SK-N-SH (cell line): Measurements from ENCODE around the gene CBX1. TPM values are rescaled to one million over a fixed set of nuclear protein-coding genes. Genes with fewer than 3 reads are reported as not detected.

Experiments
- CTCF ChIA-PET: fragments of 300-600, 350-600 bp; formaldehyde crosslinking; extraction: SDS; loops from one replicate; lab custom pipeline; 2021; lab: Yijun Ruan, JAX
- POLR2A ChIA-PET: fragments of 350-600 bp; sonication (Branson Sonifier 250); formaldehyde crosslinking; extraction: SDS; loops from one replicate; lab custom pipeline; 2020; ENCODE audit warnings: antibody characterized with exemption, inconsistent platforms; lab: Yijun Ruan, JAX
- DNase-seq: peaks from one replicate; pipeline ENCODE4 v3.0.0; 2012
- H2AFZ ChIP-seq: fragments of 200-600 bp; sonication (generic); 2 replicates; pipeline ENCODE4 v1.8.1; 2016; ENCODE audit warnings: antibody characterized with exemption, mild to moderate bottlenecking, low read depth
- H3F3A ChIP-seq: fragments of 200-600 bp; sonication (generic); replicated peaks from 2 replicates; pipeline ENCODE3; 2016; ENCODE audit warnings: antibody characterized with exemption, mild to moderate bottlenecking; ENCODE audit not compliant: insufficient read depth
- H3K27ac ChIP-seq, 2 experiments: fragments of 200-500 bp in 1 of 2; fragments of 200-600 bp in 1 of 2; sonication (Bioruptor generic) in 1 of 2; sonication (generic), shearing (Covaris generic) in 1 of 2; 2 replicates each; pipeline versions ENCODE4 v1.5.1 to v1.6.1; 2014 to 2016; ENCODE audit warnings: low read depth in 2 of 2, inconsistent platforms in 1 of 2, low read length in 1 of 2, mild to moderate bottlenecking in 1 of 2, mixed read lengths in 1 of 2
- H3K27me3 ChIP-seq: fragments of 200-600 bp; sonication (generic), shearing (Covaris generic); 2 replicates; pipeline ENCODE4 v1.6.1; 2016; ENCODE audit warnings: mixed run types; ENCODE audit not compliant: insufficient read depth
- H3K36me3 ChIP-seq, 2 experiments: fragments of 200-500 bp in 1 of 2; fragments of 200-600 bp in 1 of 2; sonication (Bioruptor generic) in 1 of 2; sonication (generic) in 1 of 2; replicated peaks in 1 of 2; 2 replicates each; pipeline versions ENCODE3 to v1.5.1; 2014 to 2016; ENCODE audit warnings: low read length in 1 of 2, mild to moderate bottlenecking in 1 of 2; ENCODE audit not compliant: insufficient read depth in 2 of 2, control insufficient read depth in 1 of 2
- H3K4me1 ChIP-seq, 2 experiments: fragments of 200-500 bp in 1 of 2; fragments of 200-600 bp in 1 of 2; sonication (Bioruptor generic) in 1 of 2; sonication (generic), shearing (Covaris generic) in 1 of 2; 2 replicates each; pipeline versions ENCODE4 v1.5.1 to v1.6.1; 2014 to 2016; ENCODE audit warnings: low read depth in 1 of 2, low read length in 1 of 2, mixed run types in 1 of 2; ENCODE audit not compliant: insufficient read depth in 2 of 2, control insufficient read depth in 1 of 2
- H3K4me2 ChIP-seq: fragments of 200-600 bp; sonication (generic), shearing (Covaris generic); 2 replicates; pipeline ENCODE4 v1.6.1; 2017; ENCODE audit warnings: mixed run types
- H3K4me3 ChIP-seq, 2 experiments: fragments of 200-500 bp in 1 of 2; fragments of 200-600 bp in 1 of 2; sonication (Bioruptor generic) in 1 of 2; sonication (generic), shearing (Covaris generic) in 1 of 2; 2 replicates each; pipeline versions ENCODE4 v1.5.1 to v1.8.1; 2014 to 2016; ENCODE audit warnings: low read depth in 2 of 2, inconsistent platforms in 1 of 2, low read length in 1 of 2, mild to moderate bottlenecking in 1 of 2, mixed read lengths in 1 of 2, moderate library complexity in 1 of 2
- H3K79me2 ChIP-seq: fragments of 200-600 bp; sonication (generic); 2 replicates; pipeline ENCODE4 v1.8.1; 2017; ENCODE audit warnings: mild to moderate bottlenecking; ENCODE audit not compliant: insufficient read depth
- H3K9ac ChIP-seq: fragments of 200-600 bp; sonication (generic); 2 replicates; pipeline ENCODE4 v1.6.1; 2017; ENCODE audit warnings: mixed run types
- H3K9me2 ChIP-seq: fragments of 200-600 bp; sonication (generic); 2 replicates; pipeline ENCODE4 v1.6.1; 2017; ENCODE audit warnings: mixed run types
- H3K9me3 ChIP-seq: fragments of 200-600 bp; sonication (generic); 2 replicates; pipeline ENCODE4 v1.6.1; 2017; ENCODE audit warnings: mixed run types, mild to moderate bottlenecking, moderate library complexity
- H4K20me1 ChIP-seq: fragments of 200-600 bp; sonication (generic); 2 replicates; pipeline ENCODE4 v1.6.1; 2017; ENCODE audit warnings: mild to moderate bottlenecking, mixed run types; ENCODE audit not compliant: insufficient read depth
- EP300 ChIP-seq, 2 experiments: IDR thresholded peaks; 2 replicates each; pipeline versions ENCODE4 v1.4.0 to v1.6.1; 2012; ENCODE audit warnings: borderline replicate concordance in 1 of 2, low read depth in 1 of 2, low read length in 1 of 2
- FOSL2 ChIP-seq: IDR thresholded peaks from 2 replicates; pipeline ENCODE4 v1.4.0; 2012; ENCODE audit warnings: low read depth, mild to moderate bottlenecking, moderate library complexity, borderline replicate concordance
- FOXJ3 ChIP-seq: sonication (generic); formaldehyde crosslinking; IDR thresholded peaks from 2 replicates; pipeline ENCODE4 v1.5.1; 2020; ENCODE audit warnings: mild to moderate bottlenecking, missing genetic modification reagents
- GABPA ChIP-seq: IDR thresholded peaks from 2 replicates; pipeline ENCODE4 v1.4.0; 2012; ENCODE audit warnings: low read depth, mild to moderate bottlenecking
- GATA2 ChIP-seq: sonication (generic); formaldehyde crosslinking; IDR thresholded peaks from 2 replicates; pipeline ENCODE4 v1.5.0; 2020; ENCODE audit warnings: mild to moderate bottlenecking, missing genetic modification reagents
- JUND ChIP-seq: IDR thresholded peaks from 2 replicates; pipeline ENCODE4 v1.4.0; 2012
- MEF2A ChIP-seq: IDR thresholded peaks from 2 replicates; pipeline ENCODE4 v1.4.0; 2012; ENCODE audit warnings: low read depth, borderline replicate concordance
- POLR2AphosphoS5 ChIP-seq: IDR thresholded peaks from 2 replicates; pipeline ENCODE4 v1.6.1; 2012; ENCODE audit warnings: low read depth, low read length
- RCOR1 ChIP-seq: fragments of 150-350 bp; IDR thresholded peaks from 2 replicates; pipeline ENCODE4 v1.6.1; 2017; ENCODE audit warnings: antibody characterized with exemption, low read length
- RXRA ChIP-seq: IDR thresholded peaks from 2 replicates; pipeline ENCODE4 v1.4.0; 2012; ENCODE audit warnings: low read depth, mild to moderate bottlenecking, borderline replicate concordance
- SIN3A ChIP-seq: IDR thresholded peaks from 2 replicates; pipeline ENCODE4 v1.6.1; 2012; ENCODE audit warnings: low read depth, mild to moderate bottlenecking, low read length, moderate library complexity, borderline replicate concordance
- TCF12 ChIP-seq: IDR thresholded peaks from 2 replicates; pipeline ENCODE4 v1.4.0; 2012
- YY1 ChIP-seq: IDR thresholded peaks from 2 replicates; pipeline ENCODE4 v1.4.0; 2012; ENCODE audit warnings: low read depth, mild to moderate bottlenecking
- WGBS: methylation state at CpG from one replicate; pipeline ENCODE4 v1.1.6; 2017; ENCODE audit warnings: low lambda C conversion rate; 5-methylcytosine and 5-hydroxymethylcytosine counted together
- polyA plus RNA-seq, 3 experiments: library from polyadenylated mRNA; depleted of rRNA; stranded (reverse); fragments of >200 nt; gene quantifications; 2 replicates each; pipeline ENCODE4 v1.2.3, GENCODE V29; 2012
- TF ChIP-seq, protein P1 (sequence below): IDR thresholded peaks from 2 replicates; pipeline ENCODE4 v1.4.0; 2012; ENCODE audit warnings: low read depth, borderline replicate concordance
- TF ChIP-seq, protein P2 (sequence below): fragments of 200-600 bp; sonication (generic); IDR thresholded peaks from 2 replicates; pipeline ENCODE4 v1.6.1; 2017; ENCODE audit warnings: antibody characterized with exemption, mild to moderate bottlenecking, moderate library complexity
- TF ChIP-seq, protein P3 (sequence below): IDR thresholded peaks from 2 replicates; pipeline ENCODE4 v1.4.0; 2012; ENCODE audit warnings: low read depth

CBX1 gene
- polyA plus RNA-seq, 1 of the 3 experiments (the other 2 are of a cell fraction), result 102 TPM

DNA sequence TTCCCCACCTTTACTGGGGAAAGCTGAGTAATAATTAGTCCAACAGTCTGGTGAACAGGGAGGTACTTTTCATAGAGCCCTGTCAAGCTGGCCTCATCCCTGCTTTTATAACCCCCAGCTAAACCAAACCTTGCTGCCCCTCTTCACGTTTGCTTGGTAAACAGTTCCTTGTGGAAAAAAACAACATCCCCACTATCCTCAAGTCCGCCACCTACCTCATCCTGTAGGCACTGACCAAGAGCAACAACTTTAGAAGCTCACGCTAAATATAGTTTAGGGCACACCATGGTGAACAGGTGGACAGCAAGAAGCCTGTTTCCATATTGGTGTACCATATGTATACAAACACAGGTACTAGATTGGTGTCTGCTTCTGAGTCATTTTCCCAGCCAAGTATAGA lies 36.6 kb downstream of the CBX1 start:
- no peak overlapping the region for H3K4me3 ChIP-seq
- no peaks in the 10 kb centered on the region for H3K27me3 ChIP-seq
- ChIA-PET POLR2A (interaction anchor here (1.1 to 1.3 kb wide), 2 partner anchors 9 to 17 kb away, joined by 4 read pairs; partner anchors contain the start of gene NFE2L1), CTCF (interaction anchor here (0.7 to 44.3 kb wide), 5 partner anchors 15 to 553 kb away, joined by 4 to 1200 read pairs (median 4); partner anchors contain the start of gene COPZ2)
- peaks cover 17% of the 10 kb centered on the region; the same call in 1 of the 2 replicates for H4K20me1 ChIP-seq
- DNase-seq, result no peak
- WGBS, result 90% methylated on average over 3 of the region's 3 CpGs
- peaks cover 59% of the 10 kb centered on the region for H3F3A ChIP-seq
- no peak overlapping the region for H3K9ac ChIP-seq
- H3K9me2 ChIP-seq, result no peaks in the 10 kb centered on the region
- peaks cover 0 to 2% of the 10 kb centered on the region in 2 experiments; a peak in 2 of 4 replicates for H3K4me1 ChIP-seq
- H3K27ac ChIP-seq, result no peak overlapping the region
- no peak for TF ChIP-seq RCOR1
- no peak for TF ChIP-seq RXRA
- no peak for TF ChIP-seq GABPA
- TF ChIP-seq, all 33 proteins: peak for 0
- H3K36me3 ChIP-seq, result peaks cover 73 to 79% of the 10 kb centered on the region in 2 experiments
- H2AFZ ChIP-seq, result no peak overlapping the region
- H3K9me3 ChIP-seq, result no peaks in the 10 kb centered on the region
- peaks cover 48% of the 10 kb centered on the region for H3K79me2 ChIP-seq
- H3K4me2 ChIP-seq, result no peak overlapping the region

GRCh38 chr17:48062273-48062672 lies 39.0 kb downstream of the CBX1 start:
- H3K4me2 ChIP-seq, result no peak overlapping the region
- peaks cover 41% of the 10 kb centered on the region for H3F3A ChIP-seq
- no peaks in the 10 kb centered on the region for H3K27me3 ChIP-seq
- WGBS, result 96% methylated on average over 7 of the region's 7 CpGs
- no peaks in the 10 kb centered on the region for H3K9me3 ChIP-seq
- DNase-seq, result no peak
- H2AFZ ChIP-seq, result no peak overlapping the region
- no peak for TF ChIP-seq EP300 (IDR thresholded peaks at IDR 0.05; ENCODE audit: borderline replicate concordance in 1 of 2, low read depth in 1 of 2, low read length in 1 of 2)
- TF ChIP-seq GATA2 (CRISPR knock-in tag), result no peak
- TF ChIP-seq FOXJ3 (CRISPR knock-in tag), result no peak
- TF ChIP-seq TCF12, result no peak
- no peak for TF ChIP-seq JUND
- no peak for TF ChIP-seq YY1
- no peak for TF ChIP-seq RXRA
- no peak for TF ChIP-seq SIN3A
- TF ChIP-seq, protein P1, sequence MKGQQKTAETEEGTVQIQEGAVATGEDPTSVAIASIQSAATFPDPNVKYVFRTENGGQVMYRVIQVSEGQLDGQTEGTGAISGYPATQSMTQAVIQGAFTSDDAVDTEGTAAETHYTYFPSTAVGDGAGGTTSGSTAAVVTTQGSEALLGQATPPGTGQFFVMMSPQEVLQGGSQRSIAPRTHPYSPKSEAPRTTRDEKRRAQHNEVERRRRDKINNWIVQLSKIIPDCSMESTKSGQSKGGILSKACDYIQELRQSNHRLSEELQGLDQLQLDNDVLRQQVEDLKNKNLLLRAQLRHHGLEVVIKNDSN, result no peak
- TF ChIP-seq, protein P2, sequence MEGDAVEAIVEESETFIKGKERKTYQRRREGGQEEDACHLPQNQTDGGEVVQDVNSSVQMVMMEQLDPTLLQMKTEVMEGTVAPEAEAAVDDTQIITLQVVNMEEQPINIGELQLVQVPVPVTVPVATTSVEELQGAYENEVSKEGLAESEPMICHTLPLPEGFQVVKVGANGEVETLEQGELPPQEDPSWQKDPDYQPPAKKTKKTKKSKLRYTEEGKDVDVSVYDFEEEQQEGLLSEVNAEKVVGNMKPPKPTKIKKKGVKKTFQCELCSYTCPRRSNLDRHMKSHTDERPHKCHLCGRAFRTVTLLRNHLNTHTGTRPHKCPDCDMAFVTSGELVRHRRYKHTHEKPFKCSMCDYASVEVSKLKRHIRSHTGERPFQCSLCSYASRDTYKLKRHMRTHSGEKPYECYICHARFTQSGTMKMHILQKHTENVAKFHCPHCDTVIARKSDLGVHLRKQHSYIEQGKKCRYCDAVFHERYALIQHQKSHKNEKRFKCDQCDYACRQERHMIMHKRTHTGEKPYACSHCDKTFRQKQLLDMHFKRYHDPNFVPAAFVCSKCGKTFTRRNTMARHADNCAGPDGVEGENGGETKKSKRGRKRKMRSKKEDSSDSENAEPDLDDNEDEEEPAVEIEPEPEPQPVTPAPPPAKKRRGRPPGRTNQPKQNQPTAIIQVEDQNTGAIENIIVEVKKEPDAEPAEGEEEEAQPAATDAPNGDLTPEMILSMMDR, result no peak
- no peak for TF ChIP-seq RCOR1
- TF ChIP-seq POLR2AphosphoS5, result no peak
- no peak for TF ChIP-seq MEF2A
- TF ChIP-seq, protein P3, sequence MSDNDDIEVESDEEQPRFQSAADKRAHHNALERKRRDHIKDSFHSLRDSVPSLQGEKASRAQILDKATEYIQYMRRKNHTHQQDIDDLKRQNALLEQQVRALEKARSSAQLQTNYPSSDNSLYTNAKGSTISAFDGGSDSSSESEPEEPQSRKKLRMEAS, result no peak
- no peak for TF ChIP-seq FOSL2
- TF ChIP-seq, all 33 proteins: peak for 0
- ChIA-PET POLR2A (interaction anchor here (1.0 to 1.9 kb wide), 3 partner anchors 14 to 36 kb away, joined by 3 to 5 read pairs (median 3); partner anchors contain the start of gene NFE2L1), CTCF (interaction anchor here (0.7 to 44.3 kb wide), 7 partner anchors 14 to 112 kb away, joined by 3 to 1200 read pairs (median 5); partner anchors contain the start of genes COPZ2 and NFE2L1)
- Histone ChIP-seq H3K9me2 (no peaks in the 10 kb centered on the region), H3K36me3 (peaks cover 71 to 84% of the 10 kb centered on the region in 2 experiments), H3K4me3 (no peak overlapping the region), H3K27ac (no peak overlapping the region), H3K4me1 (peaks cover 0 to 2% of the 10 kb centered on the region in 2 experiments; a peak in 1 of 4 replicates), H3K79me2 (peaks cover 44% of the 10 kb centered on the region; the same call in 1 of the 2 replicates), H3K9ac (no peak overlapping the region), H4K20me1 (peaks cover 12% of the 10 kb centered on the region; the same call in 1 of the 2 replicates)
